Left ventricle myocardium inferior (tissue), 1 donor: ENCODE results near the gene AFF4. TPM values are rescaled to one million over a fixed set of nuclear protein-coding genes. Genes with fewer than 3 reads are reported as not detected.

Source experiments
- DNase-seq: peaks from one replicate; pipeline ENCODE4 v3.0.0-alpha.2; 2020
- H3K27ac ChIP-seq: fragments of 200-600 bp; replicated peaks from 2 replicates; pipeline ENCODE4 v1.8.0; 2021
- H3K27me3 ChIP-seq: fragments of 200-600 bp; 2 replicates; pipeline ENCODE4 v1.8.0; 2021; ENCODE audit warnings: low read depth
- H3K36me3 ChIP-seq: fragments of 200-600 bp; 2 replicates; pipeline ENCODE4 v1.8.0; 2021
- H3K4me1 ChIP-seq: fragments of 200-600 bp; 2 replicates; pipeline ENCODE4 v1.8.0; 2021
- H3K4me3 ChIP-seq: fragments of 200-600 bp; 2 replicates; pipeline ENCODE4 v1.8.0; 2021; ENCODE audit warnings: mild to moderate bottlenecking, moderate library complexity
- H3K9me3 ChIP-seq: fragments of 200-600 bp; replicated peaks from 2 replicates; pipeline ENCODE4 v1.8.0; 2021
- CTCF ChIP-seq: fragments of 200-600 bp; IDR thresholded peaks from 2 replicates; pipeline ENCODE4 v1.8.0; 2021; ENCODE audit warnings: antibody characterized with exemption, mild to moderate bottlenecking, borderline replicate concordance
- intact Hi-C: fragments of 100-400 bp; cut with micrococcal nuclease; formaldehyde crosslinking; loops from one replicate; pipeline ENCODE4 v1.11.0; 2022
- total RNA-seq: library from RNA; stranded (reverse); fragmentation: NEBNext Ultra II Directional; extraction: Animal tissue kit (Norgen Biotek cat#: 25700); gene quantifications from one replicate; pipeline ENCODE4 v1.2.1, GENCODE V29; 2021
- donor health status: DM: no; HTN: yes; CAD: no; lungs with severe emphysema.

The AFF4 gene
- total RNA-seq, 1 donor from 2014 or later: 32.1 TPM

- TF ChIP-seq CTCF: no peak
- intact Hi-C loops: no loop called here
- no peak overlapping the region for H3K27ac ChIP-seq
Measured at GRCh38 chr5:132850066-132850465, 113.4 kb downstream of the AFF4 start.

GRCh38 chr5:132849347-132849746 is 114.1 kb downstream of the AFF4 start:
- no peak overlapping the region for H3K27ac ChIP-seq
- no peaks in the 10 kb centered on the region for H3K36me3 ChIP-seq
- H3K9me3 ChIP-seq: no peaks in the 10 kb centered on the region
- intact Hi-C loops: no loop called here
- peaks cover 5% of the 10 kb centered on the region for H3K4me1 ChIP-seq
- H3K4me3 ChIP-seq: no peak overlapping the region
- no peak for TF ChIP-seq CTCF
- H3K27me3 ChIP-seq: no peaks in the 10 kb centered on the region
- no peak for DNase-seq

More at GRCh38 chr5:132850066-132850465, 113.4 kb downstream of the AFF4 start:
- DNase-seq: no peak
- Histone ChIP-seq H3K9me3 (no peaks in the 10 kb centered on the region), H3K4me3 (no peak overlapping the region), H3K4me1 (peaks cover 7% of the 10 kb centered on the region), H3K36me3 (no peaks in the 10 kb centered on the region), H3K27me3 (no peaks in the 10 kb centered on the region)

- DNase-seq: no peak
- H3K27ac ChIP-seq: no peak overlapping the region
- no peaks in the 10 kb centered on the region for H3K27me3 ChIP-seq
- no peak for TF ChIP-seq CTCF
- H3K4me1 ChIP-seq: no peaks in the 10 kb centered on the region
- no peaks in the 10 kb centered on the region for H3K9me3 ChIP-seq
- intact Hi-C loops: no loop called here
- no peaks in the 10 kb centered on the region for H3K36me3 ChIP-seq
- H3K4me3 ChIP-seq: no peak overlapping the region
Measured at GRCh38 chr5:132848270-132848669, 115.2 kb downstream of the AFF4 start.

DNA sequence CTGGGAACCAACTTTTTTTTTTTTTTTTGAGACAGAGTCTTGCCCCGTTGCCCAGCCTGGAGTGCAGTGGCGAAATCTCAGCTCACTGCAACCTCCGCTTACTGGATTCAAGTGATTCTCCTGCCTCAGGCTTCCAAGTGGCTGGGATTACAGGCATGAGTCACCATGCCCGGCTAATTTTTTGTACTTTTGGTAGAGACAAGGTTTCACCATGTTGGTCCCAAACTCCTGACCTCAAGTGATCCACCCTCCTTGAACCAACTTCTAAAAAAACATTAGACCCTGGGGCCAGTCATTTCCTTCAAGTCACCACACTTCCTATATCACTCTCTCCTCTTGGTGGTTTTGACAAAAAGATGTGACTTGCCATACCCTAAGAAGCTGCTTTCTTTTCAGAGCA is 122.1 kb downstream of the AFF4 start:
- Histone ChIP-seq H3K4me3 (no peak overlapping the region), H3K27me3 (no peaks in the 10 kb centered on the region), H3K27ac (no peak overlapping the region), H3K9me3 (no peaks in the 10 kb centered on the region), H3K4me1 (peaks cover 14% of the 10 kb centered on the region), H3K36me3 (no peaks in the 10 kb centered on the region)
- TF ChIP-seq CTCF: no peak
- DNase-seq: no peak
- intact Hi-C loops: no loop called here

- intact Hi-C loops: no loop called here
- no peaks in the 10 kb centered on the region for H3K9me3 ChIP-seq
- no peak for TF ChIP-seq CTCF
- DNase-seq: no peak
- H3K4me3 ChIP-seq: no peak overlapping the region
- H3K4me1 ChIP-seq: peaks cover 14% of the 10 kb centered on the region
- no peaks in the 10 kb centered on the region for H3K27me3 ChIP-seq
- no peaks in the 10 kb centered on the region for H3K36me3 ChIP-seq
- peak overlapping the region; percentile 60 for H3K27ac ChIP-seq
Measured at GRCh38 chr5:132840896-132841295, 122.5 kb downstream of the AFF4 start.

DNA sequence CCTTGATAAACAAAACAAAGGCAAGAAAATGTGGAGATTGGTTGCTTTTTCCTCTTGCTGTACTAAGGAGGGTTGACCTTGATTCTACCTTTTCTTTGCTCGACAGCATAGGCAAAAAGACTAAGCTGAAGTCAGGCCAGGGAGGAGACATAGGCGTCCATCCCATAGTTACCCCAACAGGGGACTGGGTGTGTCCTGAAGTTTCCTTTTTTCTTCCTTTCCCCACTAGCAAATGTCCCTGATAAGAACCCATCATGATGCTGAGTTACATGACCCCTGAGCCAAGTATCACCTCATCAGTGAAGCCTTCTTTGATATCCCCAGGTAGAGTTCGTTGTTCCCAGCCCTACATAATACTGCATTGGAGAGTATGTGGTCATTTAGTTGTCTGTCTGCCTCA is 123.1 kb downstream of the AFF4 start:
- no peaks in the 10 kb centered on the region for H3K27me3 ChIP-seq
- H3K9me3 ChIP-seq: no peaks in the 10 kb centered on the region
- H3K4me1 ChIP-seq: peaks cover 14% of the 10 kb centered on the region
- TF ChIP-seq CTCF: no peak
- DNase-seq: no peak
- no peaks in the 10 kb centered on the region for H3K36me3 ChIP-seq
- peak overlapping the region; percentile 60 for H3K27ac ChIP-seq
- intact Hi-C loops: no loop called here
- H3K4me3 ChIP-seq: no peak overlapping the region
